Muscle of leg (tissue), 16 donors: ENCODE data around the gene LDLRAD4. TPM values are rescaled to one million over a fixed set of nuclear protein-coding genes. Genes with fewer than 3 reads are reported as not detected.
A peak's percentile ranks its signal among the peaks of the same experiment; 100 is the strongest.

Experiments
- DNase-seq: peaks from one replicate; pipeline ENCODE4 v3.0.0; 2013
- H3K27ac ChIP-seq: one replicate; pipeline ENCODE4 v1.5.1; 2013; ENCODE audit warnings: mild to moderate bottlenecking, low read length, control low read depth
- H3K27me3 ChIP-seq: one replicate; pipeline ENCODE4 v1.6.1; 2013; ENCODE audit warnings: low read length; ENCODE audit not compliant: control insufficient read depth, insufficient read depth
- H3K36me3 ChIP-seq: one replicate; pipeline ENCODE4 v1.6.1; 2013; ENCODE audit warnings: low read length; ENCODE audit not compliant: control insufficient read depth, insufficient read depth
- H3K4me1 ChIP-seq: one replicate; pipeline ENCODE4 v1.6.1; 2013; ENCODE audit warnings: low read length; ENCODE audit not compliant: control insufficient read depth, insufficient read depth
- H3K4me3 ChIP-seq: one replicate; pipeline ENCODE4 v1.5.1; 2013; ENCODE audit warnings: low read length, control low read depth
- H3K9me3 ChIP-seq: replicated peaks from 2 replicates; pipeline ENCODE4 v1.6.1; 2013; ENCODE audit warnings: low read depth, low read length; ENCODE audit not compliant: control insufficient read depth
- whole genome bisulfite sequencing: methylation state at CpG from one replicate; pipeline ENCODE4 v1.1.5; 2013; ENCODE audit warnings: missing lambda C conversion rate; ENCODE audit not compliant: insufficient coverage; 5-methylcytosine and 5-hydroxymethylcytosine counted together
- long read RNA-seq, 11 donors: transcript quantifications; one replicate each; lab custom pipeline, GENCODE V29; 2026
- polyA plus RNA-seq, 8 donors: library from polyadenylated mRNA; unstranded; fragments of 120-200 nt; gene quantifications; one replicate each; pipeline versions ENCODE4 v1.2.1 to v1.2.3, GENCODE V29; 2013; ENCODE audit warnings: inconsistent platforms in 1 of 8, low replicate concordance in 1 of 8; ENCODE audit not compliant: insufficient read length in 8 of 8, insufficient read depth in 1 of 8
- total RNA-seq: library from RNA; stranded (reverse); fragments of 120-200 nt; gene quantifications from one replicate; pipeline ENCODE4 v1.2.4, GENCODE V29; 2013

The LDLRAD4 gene
- total RNA-seq (20.8 TPM), polyA plus RNA-seq (10 to 100 TPM in 7 of 8 donors, 1 to 10 TPM in 1; 9.0 to 18.1 (median 13.0) TPM)
- long read RNA-seq, donor 1: 0 reads
- long read RNA-seq, donor 2: 0 reads
- long read RNA-seq, donor 3: 0 reads
- long read RNA-seq, donor 4, partial matches to known transcripts: 0 of 1 reads
- long read RNA-seq, donor 4, other reads (novel, unspliced or antisense): 0 of 1 reads
- long read RNA-seq, donor 5, full-length matches to known transcripts: 3 of 3 reads
- long read RNA-seq, donor 5, partial matches to known transcripts: 0 of 3 reads
- long read RNA-seq, donor 5, other reads (novel, unspliced or antisense): 0 of 3 reads
- long read RNA-seq, donor 6, full-length matches to known transcripts: 2 of 2 reads
- long read RNA-seq, donor 6, partial matches to known transcripts: 0 of 2 reads
- long read RNA-seq, donor 6, other reads (novel, unspliced or antisense): 0 of 2 reads
- long read RNA-seq, donor 7, full-length matches to known transcripts: 4 of 4 reads
- long read RNA-seq, donor 7, partial matches to known transcripts: 0 of 4 reads
- long read RNA-seq, donor 7, other reads (novel, unspliced or antisense): 0 of 4 reads
- long read RNA-seq, donor 8, partial matches to known transcripts: 0 of 1 reads
- long read RNA-seq, donor 8, other reads (novel, unspliced or antisense): 0 of 1 reads
- long read RNA-seq, donor 9: 0 reads
- long read RNA-seq, donor 10, partial matches to known transcripts: 0 of 3 reads
- long read RNA-seq, donor 10, other reads (novel, unspliced or antisense): 0 of 3 reads
- long read RNA-seq, donor 11, full-length matches to known transcripts: 3 of 3 reads
- long read RNA-seq, donor 11, partial matches to known transcripts: 0 of 3 reads
- long read RNA-seq, donor 11, other reads (novel, unspliced or antisense): 0 of 3 reads

GRCh38 chr18:13218368-13218991, at the start of gene LDLRAD4:
Gene LDLRAD4, plus strand, starts transcription at chr18:13218760.
- WGBS: under 1% methylated on average over 54 of the region's 57 CpGs
- H3K27me3 ChIP-seq: peaks cover 10% of the 10 kb centered on the region
- H3K36me3 ChIP-seq: no peaks in the 10 kb centered on the region
- H3K9me3 ChIP-seq: no peaks in the 10 kb centered on the region
- peak within 1 kb of the TSS; percentile 81 for H3K27ac ChIP-seq
- peak within 1 kb of the TSS; percentile 62 for H3K4me3 ChIP-seq
- DNase-seq: peak; percentile 84
- peaks cover 43% of the 10 kb centered on the region for H3K4me1 ChIP-seq

- DNase-seq: no peak
- Histone ChIP-seq H3K4me1 (peaks cover 10% of the 10 kb centered on the region), H3K27ac (no peak overlapping the region), H3K4me3 (no peak overlapping the region), H3K27me3 (no peaks in the 10 kb centered on the region), H3K36me3 (no peaks in the 10 kb centered on the region), H3K9me3 (no peaks in the 10 kb centered on the region)
- 93% methylated on average over 12 of the region's 14 CpGs for WGBS
Observed at GRCh38 chr18:13173578-13174145, 44.9 kb upstream of the LDLRAD4 start.

DNA sequence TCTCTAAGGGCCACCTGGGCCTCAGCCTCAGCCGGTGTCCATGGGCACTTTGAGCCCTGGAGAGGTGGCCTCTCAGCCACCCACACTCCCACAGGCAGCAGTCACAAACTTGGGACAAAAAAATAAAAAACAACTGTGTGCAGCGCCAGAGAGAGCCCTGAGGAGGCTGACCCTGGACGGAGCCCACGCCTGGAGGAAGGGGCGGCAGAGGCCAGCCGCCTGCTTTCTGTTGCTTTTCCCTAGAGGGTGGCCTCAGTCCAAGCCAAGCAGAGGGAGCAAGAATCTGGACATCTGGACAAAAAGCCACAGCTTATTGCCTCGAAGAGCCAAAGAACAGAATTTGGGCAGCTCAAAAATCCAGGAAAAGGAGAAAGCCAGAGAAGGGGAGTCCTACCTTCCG, 43.3 kb upstream of the LDLRAD4 start:
- WGBS: 23% methylated on average over 6 of the region's 8 CpGs
- H3K36me3 ChIP-seq: no peaks in the 10 kb centered on the region
- H3K4me1 ChIP-seq: peaks cover 10% of the 10 kb centered on the region
- H3K27me3 ChIP-seq: no peaks in the 10 kb centered on the region
- no peak overlapping the region for H3K27ac ChIP-seq
- H3K4me3 ChIP-seq: no peak overlapping the region
- H3K9me3 ChIP-seq: no peaks in the 10 kb centered on the region
- DNase-seq: peak; percentile 36

DNA sequence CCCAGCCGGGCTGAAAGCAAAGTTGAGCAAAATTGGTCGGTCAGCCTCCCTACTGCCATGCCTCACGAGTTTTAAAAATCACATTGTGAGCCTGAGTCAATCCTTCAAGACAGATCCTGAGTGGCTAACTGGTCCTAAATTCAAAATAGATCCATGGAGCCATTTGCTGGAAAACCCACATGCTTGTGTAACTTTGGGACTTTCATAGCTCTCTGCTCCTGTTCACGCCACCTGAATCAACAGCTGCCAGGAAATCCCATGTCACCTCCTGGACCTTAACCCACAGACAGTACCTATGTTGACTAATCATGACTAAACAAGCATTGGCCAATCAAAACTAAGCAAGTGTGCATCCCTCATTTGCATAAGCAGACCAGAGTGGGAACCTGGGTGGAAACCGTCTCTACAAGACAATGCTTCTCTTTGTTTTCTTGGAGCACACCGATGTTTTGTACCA, 42.8 kb upstream of the LDLRAD4 start:
- no peaks in the 10 kb centered on the region for H3K9me3 ChIP-seq
- no peaks in the 10 kb centered on the region for H3K27me3 ChIP-seq
- no peak for DNase-seq
- H3K4me3 ChIP-seq: no peak overlapping the region
- peaks cover 10% of the 10 kb centered on the region for H3K4me1 ChIP-seq
- WGBS: 88% methylated on average over 4 of the region's 6 CpGs
- no peak overlapping the region for H3K27ac ChIP-seq
- no peaks in the 10 kb centered on the region for H3K36me3 ChIP-seq

DNA sequence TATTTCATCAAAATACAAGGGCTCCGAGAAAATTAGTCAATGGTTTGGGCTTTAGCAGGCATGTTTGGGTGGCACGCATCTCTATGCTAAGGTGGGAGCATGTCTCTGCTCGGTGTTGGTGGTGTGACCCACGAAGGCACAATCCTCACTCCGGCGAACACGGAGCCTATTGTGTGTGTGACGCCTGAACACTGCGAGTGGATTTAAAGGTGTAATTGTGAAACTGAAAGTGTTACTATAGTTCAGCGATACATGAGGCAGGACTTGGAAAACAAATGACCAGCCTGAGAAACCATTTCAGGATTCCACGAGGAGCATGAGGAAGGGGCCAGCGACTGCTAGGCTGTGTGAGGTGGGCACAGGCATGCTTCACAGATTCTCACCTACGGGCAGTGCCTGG, 41.7 kb upstream of the LDLRAD4 start:
- Histone ChIP-seq H3K27me3 (no peaks in the 10 kb centered on the region), H3K36me3 (no peaks in the 10 kb centered on the region), H3K4me1 (peaks cover 10% of the 10 kb centered on the region), H3K9me3 (no peaks in the 10 kb centered on the region), H3K4me3 (no peak overlapping the region), H3K27ac (no peak overlapping the region)
- no peak for DNase-seq
- WGBS: 87% methylated on average over 12 of the region's 13 CpGs

DNA sequence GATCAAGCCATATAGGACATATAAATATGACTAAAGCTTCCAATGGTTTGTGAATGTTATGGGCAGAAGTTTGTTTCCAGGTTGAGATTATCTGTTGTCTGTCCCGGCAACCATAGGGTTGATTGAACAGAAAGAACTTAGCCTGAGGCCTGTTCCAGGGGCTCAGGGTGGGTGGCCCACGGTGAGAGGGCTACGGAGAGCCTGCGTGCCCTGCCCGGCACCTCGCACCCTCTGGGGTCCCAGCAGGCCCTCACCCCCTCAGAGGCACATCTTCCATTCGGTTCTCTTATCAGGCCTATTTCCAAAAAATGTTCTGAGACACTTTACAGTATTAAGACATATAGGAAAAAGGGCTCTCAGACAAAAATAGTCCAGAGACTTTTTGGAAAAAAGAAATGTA, 40.4 kb upstream of the LDLRAD4 start:
- WGBS: 89% methylated on average over 3 of the region's 7 CpGs
- DNase-seq: no peak

GRCh38 chr18:13178976-13179375, 39.6 kb upstream of the LDLRAD4 start:
- H3K27ac ChIP-seq: no peak overlapping the region
- DNase-seq: no peak
- H3K9me3 ChIP-seq: no peaks in the 10 kb centered on the region
- H3K27me3 ChIP-seq: peaks cover 3% of the 10 kb centered on the region
- no peaks in the 10 kb centered on the region for H3K36me3 ChIP-seq
- peaks cover 10% of the 10 kb centered on the region for H3K4me1 ChIP-seq
- no CpG with 5 or more reads among the region's 4 CpGs for WGBS
- H3K4me3 ChIP-seq: no peak overlapping the region

More for the DNA sequence above, 40.4 kb upstream of the LDLRAD4 start:
- no peak overlapping the region for H3K27ac ChIP-seq
- H3K4me3 ChIP-seq: no peak overlapping the region
- H3K36me3 ChIP-seq: no peaks in the 10 kb centered on the region
- peaks cover 10% of the 10 kb centered on the region for H3K4me1 ChIP-seq
- peaks cover 3% of the 10 kb centered on the region for H3K27me3 ChIP-seq
- no peaks in the 10 kb centered on the region for H3K9me3 ChIP-seq

GRCh38 chr18:13179566-13180113, 38.9 kb upstream of the LDLRAD4 start:
- no peak for DNase-seq
- Histone ChIP-seq H3K4me3 (no peak overlapping the region), H3K27ac (no peak overlapping the region), H3K9me3 (no peaks in the 10 kb centered on the region), H3K36me3 (no peaks in the 10 kb centered on the region), H3K4me1 (peaks cover 9% of the 10 kb centered on the region), H3K27me3 (peaks cover 3% of the 10 kb centered on the region)
- WGBS: 44% methylated on average over 5 of the region's 9 CpGs

- 23% methylated on average over 2 of the region's 6 CpGs for WGBS
- no peaks in the 10 kb centered on the region for H3K36me3 ChIP-seq
- H3K4me3 ChIP-seq: no peak overlapping the region
- no peaks in the 10 kb centered on the region for H3K9me3 ChIP-seq
- no peak for DNase-seq
- H3K4me1 ChIP-seq: no peaks in the 10 kb centered on the region
- no peak overlapping the region for H3K27ac ChIP-seq
- peaks cover 3% of the 10 kb centered on the region for H3K27me3 ChIP-seq
Observed at GRCh38 chr18:13180614-13181375, 37.8 kb upstream of the LDLRAD4 start.
